GM21528 (cell line): ENCODE measurements around the gene MTF1.
"Not testable (repeated sequence)": the region's sequence is repeated elsewhere in the genome, so short reads cannot be mapped to it uniquely, and the experiment has no call there.

ENCODE experiments used
- ATAC-seq: cut with Tn5 transposase; IDR thresholded peaks from one replicate; pipeline ENCODE4 v1.9.1; 2021; ENCODE audit warnings: mild to moderate bottlenecking, moderate library complexity; ENCODE audit not compliant: unreplicated experiment, low FRiP score

Gene MTF1

DNA sequence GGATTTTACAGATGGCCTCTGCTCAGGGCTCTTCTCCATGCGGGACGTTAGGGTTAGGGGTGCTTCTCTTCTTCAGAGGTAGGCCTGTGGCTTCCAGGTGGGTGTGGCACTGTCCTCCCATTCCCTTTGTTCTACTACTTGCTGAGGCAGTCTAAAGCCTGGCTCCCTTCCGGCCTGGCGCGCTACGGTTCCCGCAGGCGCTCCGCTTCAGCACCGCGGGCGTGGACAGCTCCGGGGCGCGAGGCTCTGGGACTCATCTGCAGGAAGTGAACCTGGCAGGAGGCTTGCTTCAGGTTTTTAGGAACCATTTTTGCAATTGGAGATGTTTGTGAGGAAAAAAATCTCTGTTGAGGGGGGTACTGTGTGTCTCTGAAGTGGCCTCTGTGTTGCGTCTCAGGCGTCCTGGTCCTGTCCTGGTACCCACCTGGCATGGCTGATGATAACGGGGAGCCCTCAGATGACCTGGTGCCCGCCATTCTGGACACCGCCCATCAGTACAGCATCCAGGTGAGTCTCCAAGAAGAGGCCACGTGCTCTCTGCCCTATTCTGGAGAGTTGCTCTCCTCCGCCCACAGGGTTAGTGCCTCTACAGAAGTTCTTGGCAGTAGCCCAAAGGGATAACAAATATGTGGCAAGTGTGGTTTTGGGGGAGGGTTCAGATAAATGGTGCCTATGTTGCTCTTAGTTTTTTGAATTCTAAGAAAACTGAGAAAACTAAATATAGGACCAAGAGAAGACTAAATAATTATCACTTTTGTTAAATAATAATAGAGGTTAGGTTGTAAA, 63.9 kb downstream of the MTF1 start:
- no peak for ATAC-seq

DNA sequence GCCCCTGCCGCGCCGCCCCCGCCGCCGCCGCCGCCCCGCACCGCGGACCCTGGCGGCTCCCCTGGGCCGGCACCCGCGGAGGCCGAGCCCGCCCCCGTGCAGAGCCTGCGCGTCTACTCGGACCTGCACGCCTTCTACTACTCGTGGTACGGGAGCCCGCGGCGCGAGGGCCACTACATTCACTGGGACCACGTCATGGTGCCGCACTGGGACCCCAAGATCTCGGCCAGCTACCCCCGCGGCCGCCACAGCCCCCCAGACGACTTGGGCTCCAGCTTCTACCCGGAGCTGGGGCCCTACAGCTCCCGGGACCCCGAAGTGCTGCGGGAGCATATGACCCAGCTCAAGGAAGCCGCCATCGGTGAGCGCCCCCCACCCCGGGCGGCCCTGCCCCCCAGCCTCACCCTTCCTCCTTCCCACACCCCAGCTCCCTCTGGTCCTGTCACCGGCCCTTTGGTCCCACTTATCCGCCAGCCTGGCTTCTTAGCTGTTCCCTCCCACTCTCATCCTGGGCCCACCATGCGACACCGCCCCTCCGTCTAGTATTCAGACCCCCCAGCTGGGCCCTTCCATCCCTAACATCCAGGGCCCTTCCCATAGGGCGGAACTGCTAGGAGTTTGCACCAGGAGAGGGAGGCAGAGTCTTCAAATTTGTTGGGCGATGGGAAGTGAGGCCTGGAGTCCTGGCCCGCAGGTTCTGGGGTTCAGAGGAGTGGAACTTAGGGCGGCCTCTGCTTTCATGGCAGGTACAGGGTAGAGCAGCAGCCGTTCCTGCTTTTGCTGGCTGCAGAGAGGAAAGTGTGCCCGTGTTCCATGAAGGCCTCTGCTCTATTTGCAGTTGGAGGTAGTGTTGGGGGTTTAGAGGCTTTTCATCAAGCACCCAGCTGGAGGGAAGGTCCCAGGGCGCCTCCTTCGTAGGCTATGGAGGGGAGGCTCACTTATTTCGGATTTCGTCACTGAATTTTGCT, 64.7 kb downstream of the MTF1 start:
- no peak for ATAC-seq

DNA sequence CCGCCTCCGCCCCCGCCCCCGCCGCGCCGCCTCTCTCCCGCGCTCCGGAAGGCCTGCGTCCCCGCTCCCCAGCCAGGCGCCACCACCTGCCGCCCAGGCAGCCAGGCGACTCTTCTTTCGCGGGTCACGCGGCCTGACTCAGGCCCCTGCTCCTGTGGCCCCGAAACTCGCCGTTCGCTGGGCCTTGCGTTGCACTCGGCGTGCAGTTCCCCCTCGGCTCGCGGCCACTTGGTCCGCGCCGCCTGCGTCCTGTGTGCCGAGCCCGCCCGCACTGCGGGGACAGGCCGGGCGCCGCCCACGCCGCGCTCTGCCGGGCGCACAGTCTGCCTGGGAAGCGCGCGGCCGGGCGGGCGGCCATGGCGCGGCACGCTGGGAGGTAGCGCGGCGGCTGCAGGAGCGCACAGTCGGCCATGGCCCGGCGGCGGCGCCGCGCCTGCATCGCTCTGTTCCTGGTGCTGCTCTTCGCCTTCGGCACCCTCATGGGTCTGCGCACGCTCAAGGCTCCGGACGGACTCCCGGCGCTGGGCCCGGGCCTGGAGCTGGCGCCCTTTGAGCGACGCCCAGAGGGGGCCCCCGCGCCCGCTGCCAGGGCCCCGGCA, 65.5 kb downstream of the MTF1 start, which contains the start of gene MANEAL:
TSS of gene MANEAL (plus strand) at position 75 of the 599 bp plus-strand sequence. CDS start at position 411, 336 bp downstream.
- ATAC-seq: no peak

GRCh38 chr1:37792943-37793686, 66.3 kb downstream of the MTF1 start:
- ATAC-seq: no peak

DNA sequence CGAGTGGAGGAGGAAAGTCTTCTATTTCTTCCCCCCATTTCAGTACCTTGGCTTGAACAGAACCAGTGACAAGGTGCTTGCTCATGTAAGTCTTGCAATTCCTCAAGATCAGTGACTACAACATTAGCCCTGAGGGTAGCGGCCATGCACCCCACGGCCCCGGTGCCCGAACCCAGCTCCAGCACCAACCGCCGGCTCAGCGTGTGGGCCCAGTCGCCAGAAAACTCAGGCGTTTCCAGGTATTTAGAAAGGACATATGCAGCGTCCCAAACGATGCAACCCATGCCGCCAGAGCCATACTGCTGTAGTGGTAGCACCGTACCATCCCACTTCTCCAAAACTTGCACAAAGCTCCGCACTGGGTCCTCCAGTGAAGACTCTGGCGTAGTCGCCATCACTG, 76.9 kb downstream of the MTF1 start:
- no peak for ATAC-seq

- no peak for ATAC-seq
Observed at GRCh38 chr1:37778654-37779053, 80.7 kb downstream of the MTF1 start.

- ATAC-seq: no peak
Observed at GRCh38 chr1:37776946-37777516, 82.4 kb downstream of the MTF1 start.

DNA sequence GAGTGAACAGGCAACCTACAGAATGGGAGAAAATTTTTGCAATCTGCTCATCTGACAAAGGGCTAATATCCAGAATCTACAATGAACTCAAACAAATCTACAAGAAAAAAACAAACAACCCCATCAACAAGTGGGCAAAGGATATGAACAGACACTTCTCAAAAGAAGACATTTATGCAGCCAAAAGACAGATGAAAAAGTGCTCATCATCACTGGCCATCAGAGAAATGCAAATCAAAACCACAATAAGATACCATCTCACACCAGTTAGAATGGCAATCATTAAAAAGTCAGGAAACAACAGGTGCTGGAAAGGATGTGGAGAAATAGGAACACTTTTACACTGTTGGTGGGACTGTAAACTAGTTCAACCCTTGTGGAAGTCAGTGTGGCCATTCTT, 88.0 kb downstream of the MTF1 start:
- not testable (repeated sequence) for ATAC-seq

- no peak for ATAC-seq
Observed at GRCh38 chr1:37767488-37767887, 91.9 kb downstream of the MTF1 start.

GRCh38 chr1:37765916-37766664, 93.3 kb downstream of the MTF1 start:
- no peak for ATAC-seq

GRCh38 chr1:37764888-37765441, 94.4 kb downstream of the MTF1 start, which contains the start of gene EPHA10:
EPHA10 (minus strand) TSS chr1:37765120; CDS start chr1:37765066, 54 bp downstream.
- no peak for ATAC-seq

DNA sequence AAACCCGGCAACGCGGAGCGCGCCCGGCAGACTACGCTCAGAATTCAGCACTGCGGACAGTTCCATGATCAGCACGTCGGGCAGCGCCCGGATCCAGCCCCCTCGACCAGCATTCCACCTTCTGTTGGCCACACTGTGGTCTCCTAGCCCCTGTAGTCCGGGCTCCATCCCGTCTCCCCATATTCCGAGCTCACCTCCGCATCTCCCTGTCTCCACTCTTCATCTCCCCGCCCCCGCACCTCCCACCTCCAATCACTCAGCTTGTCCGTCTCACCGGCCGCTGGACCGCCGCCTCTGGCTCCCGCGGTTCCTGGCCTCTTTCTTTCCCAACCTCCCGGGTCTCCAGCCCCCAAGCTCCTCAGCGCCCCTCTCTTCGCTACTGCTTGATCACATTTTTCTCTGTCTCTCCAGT, 95.0 kb downstream of the MTF1 start:
- ATAC-seq: no peak

GRCh38 chr1:37763791-37764413, 95.5 kb downstream of the MTF1 start:
- ATAC-seq: no peak

DNA sequence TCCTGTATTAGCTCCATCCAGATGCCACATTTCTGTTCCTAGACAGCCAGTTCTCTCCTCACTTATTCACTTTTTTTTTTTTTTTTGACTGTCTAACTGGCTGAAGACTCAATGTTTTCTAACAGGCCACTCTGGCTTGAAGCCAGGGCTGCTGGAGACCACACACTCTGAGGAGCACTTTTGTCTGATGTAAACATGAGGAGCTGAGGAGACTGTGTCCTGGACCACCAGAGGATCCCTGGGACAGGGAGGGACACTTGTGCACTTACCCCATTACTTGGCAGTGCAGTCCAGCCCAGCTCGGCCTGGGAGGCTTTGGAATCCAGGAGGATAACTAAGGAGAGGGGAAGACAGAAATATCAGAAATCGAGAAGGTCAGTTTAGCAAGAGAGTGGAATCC, 96.9 kb downstream of the MTF1 start:
- no peak for ATAC-seq

DNA sequence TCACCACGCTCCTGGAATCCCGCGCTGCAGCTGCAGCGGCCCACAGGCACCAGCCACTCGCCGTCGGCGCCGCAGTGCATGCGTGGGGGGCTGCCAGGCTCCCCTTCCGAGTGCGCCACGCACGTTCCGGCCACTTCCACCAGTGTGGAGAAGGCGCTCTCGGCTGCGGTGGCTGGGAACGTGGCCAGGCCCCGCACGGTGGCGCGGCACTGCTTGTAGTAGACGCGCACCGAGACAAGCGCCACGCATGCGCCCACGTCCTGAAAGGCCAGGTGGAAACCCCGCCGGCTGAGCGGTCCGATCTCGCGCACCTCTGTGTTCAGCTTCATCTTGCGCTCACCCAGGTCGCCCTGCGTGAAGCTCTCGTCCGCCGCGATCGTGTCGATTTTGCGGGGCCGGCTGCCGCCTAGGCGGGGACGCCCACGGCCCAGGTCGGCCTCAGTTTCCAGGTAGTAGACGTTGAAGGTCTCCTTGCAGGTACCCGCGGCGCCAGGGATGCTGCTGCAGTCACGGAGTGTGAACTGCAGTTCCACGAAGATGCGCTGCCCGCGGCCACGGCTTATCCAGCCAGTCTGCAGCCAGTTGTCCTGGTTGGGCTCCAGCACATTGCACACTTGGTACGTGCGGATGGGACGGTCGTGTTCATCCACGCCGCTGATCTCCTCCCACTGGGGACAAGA, 97.8 kb downstream of the MTF1 start:
- no peak for ATAC-seq
